ENCODE results near the gene DNER. TPM values are rescaled to one million over a fixed set of nuclear protein-coding genes. Genes with fewer than 3 reads are reported as not detected.

Gene DNER
- total RNA-seq, 1 experiment from 2014 or later = 8.4 TPM

DNA sequence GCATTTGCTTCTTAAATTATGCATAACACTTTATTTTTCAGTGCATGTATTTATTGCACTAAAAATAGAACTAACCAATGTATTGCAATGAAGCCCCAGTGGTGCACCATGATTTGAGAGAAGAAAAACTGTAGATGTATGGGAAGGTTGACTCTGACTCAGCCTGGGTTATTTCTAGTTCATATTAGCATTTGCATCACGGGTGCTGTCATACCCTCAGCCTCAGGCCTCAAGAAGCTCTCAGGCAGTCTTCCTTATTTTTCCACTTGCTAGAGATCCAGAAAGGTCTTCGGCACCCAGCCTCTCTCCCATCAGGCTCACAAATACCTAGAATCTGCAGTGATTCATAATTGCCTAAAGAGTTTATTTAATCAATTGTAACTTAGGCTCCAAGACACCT, 148.0 kb downstream of the DNER start:
- Histone ChIP-seq H3K36me3 (ENCODE audit: insufficient read depth, low read length, poor library complexity, severe bottlenecking) (no peaks in the 10 kb centered on the region), H3K9me3 (ENCODE audit: low read depth, low read length, poor library complexity, severe bottlenecking) (no peaks in the 10 kb centered on the region), H3K4me1 (ENCODE audit: insufficient read depth, low read length, poor library complexity, severe bottlenecking) (no peaks in the 10 kb centered on the region), H3K27me3 (replicated peaks; ENCODE audit: insufficient read depth, low read depth, low read length, poor library complexity) (no peaks in the 10 kb centered on the region), H3K4me3 (ENCODE audit: low read depth, low read length, poor library complexity, severe bottlenecking) (no peak overlapping the region), H3K27ac (ENCODE audit: low read depth, low read length, poor library complexity, severe bottlenecking) (no peak overlapping the region)
- TF ChIP-seq, protein P1, sequence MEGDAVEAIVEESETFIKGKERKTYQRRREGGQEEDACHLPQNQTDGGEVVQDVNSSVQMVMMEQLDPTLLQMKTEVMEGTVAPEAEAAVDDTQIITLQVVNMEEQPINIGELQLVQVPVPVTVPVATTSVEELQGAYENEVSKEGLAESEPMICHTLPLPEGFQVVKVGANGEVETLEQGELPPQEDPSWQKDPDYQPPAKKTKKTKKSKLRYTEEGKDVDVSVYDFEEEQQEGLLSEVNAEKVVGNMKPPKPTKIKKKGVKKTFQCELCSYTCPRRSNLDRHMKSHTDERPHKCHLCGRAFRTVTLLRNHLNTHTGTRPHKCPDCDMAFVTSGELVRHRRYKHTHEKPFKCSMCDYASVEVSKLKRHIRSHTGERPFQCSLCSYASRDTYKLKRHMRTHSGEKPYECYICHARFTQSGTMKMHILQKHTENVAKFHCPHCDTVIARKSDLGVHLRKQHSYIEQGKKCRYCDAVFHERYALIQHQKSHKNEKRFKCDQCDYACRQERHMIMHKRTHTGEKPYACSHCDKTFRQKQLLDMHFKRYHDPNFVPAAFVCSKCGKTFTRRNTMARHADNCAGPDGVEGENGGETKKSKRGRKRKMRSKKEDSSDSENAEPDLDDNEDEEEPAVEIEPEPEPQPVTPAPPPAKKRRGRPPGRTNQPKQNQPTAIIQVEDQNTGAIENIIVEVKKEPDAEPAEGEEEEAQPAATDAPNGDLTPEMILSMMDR (conservative IDR thresholded peaks at IDR 0.05; ENCODE audit: low read depth, low read length) = no peak
- no peak for TF ChIP-seq EZH2 (IDR thresholded peaks at IDR 0.05; ENCODE audit: borderline replicate concordance, low read depth, low read length, poor library complexity, severe bottlenecking)
- POLR2A ChIA-PET (ENCODE audit: low non-redundant PET) = no interaction called here
- intact Hi-C loops (cut with micrococcal nuclease; ENCODE audit: unreplicated experiment) = no loop called here
- CTCF ChIA-PET = no interaction called here
- no TSS peak for BruUV-seq (replicated peaks)
- DNase-seq (ENCODE audit: low spot score) = no peak

DNA sequence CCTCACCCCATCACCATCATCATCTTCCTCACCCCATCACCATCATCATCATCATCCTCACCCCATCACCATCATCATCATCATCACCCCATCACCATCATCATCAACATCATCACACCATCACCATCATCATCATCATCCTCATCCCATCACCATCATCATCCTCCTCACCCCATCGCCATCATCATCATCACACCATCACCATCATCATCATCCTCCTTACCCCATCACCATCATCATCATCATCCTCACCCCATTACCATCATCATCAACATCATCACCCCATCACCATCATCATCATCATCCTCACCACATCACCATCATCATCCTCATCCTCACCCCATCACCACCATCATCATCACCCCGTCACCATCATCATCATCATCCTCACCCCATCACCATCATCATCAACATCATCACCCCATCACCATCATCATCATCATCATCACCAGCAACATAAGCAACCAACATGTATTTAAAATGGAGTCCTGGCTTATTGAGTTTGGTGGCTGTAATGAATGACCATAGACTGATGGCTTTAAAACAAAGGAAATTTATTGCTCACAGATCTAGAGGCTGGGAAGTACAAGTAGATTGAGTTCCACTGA, 150.0 kb downstream of the DNER start:
- H3K9me3 ChIP-seq (ENCODE audit: low read depth, low read length, poor library complexity, severe bottlenecking) = no peaks in the 10 kb centered on the region
- H3K27ac ChIP-seq (ENCODE audit: low read depth, low read length, poor library complexity, severe bottlenecking) = no peak overlapping the region
- ChIA-PET CTCF (no interaction called here), POLR2A (ENCODE audit: low non-redundant PET) (no interaction called here)
- no peak for TF ChIP-seq EZH2 (IDR thresholded peaks at IDR 0.05; ENCODE audit: borderline replicate concordance, low read depth, low read length, poor library complexity, severe bottlenecking)
- TF ChIP-seq, protein P1 (conservative IDR thresholded peaks at IDR 0.05; ENCODE audit: low read depth, low read length) = no peak
- no TSS peak for BruUV-seq (replicated peaks)
- DNase-seq (ENCODE audit: low spot score) = no peak
- no peak overlapping the region for H3K4me3 ChIP-seq (ENCODE audit: low read depth, low read length, poor library complexity, severe bottlenecking)
- H3K4me1 ChIP-seq (ENCODE audit: insufficient read depth, low read length, poor library complexity, severe bottlenecking) = no peaks in the 10 kb centered on the region
- intact Hi-C loops (cut with micrococcal nuclease; ENCODE audit: unreplicated experiment) = no loop called here
- no peaks in the 10 kb centered on the region for H3K36me3 ChIP-seq (ENCODE audit: insufficient read depth, low read length, poor library complexity, severe bottlenecking)
- H3K27me3 ChIP-seq (replicated peaks; ENCODE audit: insufficient read depth, low read depth, low read length, poor library complexity) = no peaks in the 10 kb centered on the region

DNA sequence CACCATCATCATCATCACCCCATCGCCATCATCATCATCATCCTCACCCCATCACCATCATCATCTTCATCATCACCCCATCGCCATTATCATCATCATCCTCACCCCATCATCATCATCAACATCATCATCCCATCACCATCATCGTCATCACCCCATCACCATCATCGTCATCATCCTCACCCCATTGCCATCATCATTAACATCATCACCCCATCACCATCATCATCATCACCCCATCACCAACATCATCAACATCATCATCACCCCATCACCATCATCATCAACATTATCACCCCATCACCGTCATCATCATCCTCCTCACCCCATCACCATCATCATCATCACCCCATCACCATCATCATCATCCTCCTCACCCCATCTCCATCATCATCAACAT, 151.0 kb downstream of the DNER start:
- BruUV-seq (replicated peaks) = no TSS peak
- H3K4me1 ChIP-seq (ENCODE audit: insufficient read depth, low read length, poor library complexity, severe bottlenecking) = no peaks in the 10 kb centered on the region
- TF ChIP-seq, protein P1 (conservative IDR thresholded peaks at IDR 0.05; ENCODE audit: low read depth, low read length) = no peak
- TF ChIP-seq EZH2 (IDR thresholded peaks at IDR 0.05; ENCODE audit: borderline replicate concordance, low read depth, low read length, poor library complexity, severe bottlenecking) = no peak
- ChIA-PET CTCF (no interaction called here), POLR2A (ENCODE audit: low non-redundant PET) (no interaction called here)
- H3K9me3 ChIP-seq (ENCODE audit: low read depth, low read length, poor library complexity, severe bottlenecking) = no peaks in the 10 kb centered on the region
- no peaks in the 10 kb centered on the region for H3K27me3 ChIP-seq (replicated peaks; ENCODE audit: insufficient read depth, low read depth, low read length, poor library complexity)
- no peaks in the 10 kb centered on the region for H3K36me3 ChIP-seq (ENCODE audit: insufficient read depth, low read length, poor library complexity, severe bottlenecking)
- no peak overlapping the region for H3K27ac ChIP-seq (ENCODE audit: low read depth, low read length, poor library complexity, severe bottlenecking)
- intact Hi-C loops (cut with micrococcal nuclease; ENCODE audit: unreplicated experiment) = no loop called here
- no peak overlapping the region for H3K4me3 ChIP-seq (ENCODE audit: low read depth, low read length, poor library complexity, severe bottlenecking)
- DNase-seq (ENCODE audit: low spot score) = no peak
